HG03432 (cell line): ENCODE results near the gene SLC11A2.
"Not testable (repeated sequence)": the region's sequence is repeated elsewhere in the genome, so short reads cannot be mapped to it uniquely, and the experiment has no call there.

Source experiments
- ATAC-seq: cut with Tn5 transposase; IDR thresholded peaks from one replicate; pipeline ENCODE4 v1.9.1; 2021; ENCODE audit warnings: mild to moderate bottlenecking, moderate library complexity; ENCODE audit not compliant: unreplicated experiment

The SLC11A2 gene

DNA sequence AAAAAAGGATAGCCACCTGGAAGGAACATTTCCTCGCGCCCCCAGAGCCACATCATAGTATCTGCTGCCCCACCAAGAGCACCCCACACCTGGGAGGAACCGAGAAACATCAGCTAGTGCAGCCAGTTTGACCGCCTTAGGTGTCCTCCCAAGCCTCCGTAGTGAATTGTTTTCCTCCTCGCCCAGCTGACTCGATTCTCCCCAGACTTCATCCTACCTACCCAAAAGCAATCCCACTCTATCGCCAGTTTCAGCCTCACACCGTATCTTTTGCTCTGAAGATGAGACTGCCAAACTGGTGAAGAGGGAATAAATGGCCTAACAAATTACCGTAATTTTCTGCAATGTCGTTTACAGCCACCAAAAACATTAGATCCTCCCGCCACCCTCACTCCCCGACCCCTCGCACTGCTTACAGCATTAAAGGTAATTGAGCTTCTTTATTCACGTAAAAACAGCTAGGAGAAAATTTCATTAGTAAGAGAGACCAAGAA, 1.2 kb upstream of the SLC11A2 start:
- no peak for ATAC-seq

DNA sequence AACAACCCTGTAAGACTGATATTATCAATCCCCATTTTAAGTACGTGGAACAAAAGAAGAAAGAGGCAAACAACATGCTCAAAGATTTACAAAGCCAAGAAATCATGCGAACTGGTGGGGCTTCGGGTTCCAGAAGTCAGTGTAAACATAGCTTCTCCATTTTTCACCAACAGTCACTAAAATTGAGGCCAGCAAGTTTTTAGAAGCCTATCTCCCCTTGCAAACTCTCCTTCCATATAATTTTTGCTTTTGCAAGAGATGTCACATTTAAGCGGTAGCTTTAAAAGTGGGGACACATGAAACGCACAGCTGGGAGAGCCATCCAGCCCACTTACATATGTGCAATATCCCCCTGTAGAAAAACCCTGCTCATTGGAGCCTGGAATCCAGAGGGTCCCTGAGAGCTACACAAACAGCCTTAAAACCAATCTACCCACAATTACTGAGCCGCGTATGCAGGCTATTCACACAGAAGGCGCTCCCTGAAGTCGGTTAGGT, 797 bp downstream of the SLC11A2 start:
- ATAC-seq, result no peak

DNA sequence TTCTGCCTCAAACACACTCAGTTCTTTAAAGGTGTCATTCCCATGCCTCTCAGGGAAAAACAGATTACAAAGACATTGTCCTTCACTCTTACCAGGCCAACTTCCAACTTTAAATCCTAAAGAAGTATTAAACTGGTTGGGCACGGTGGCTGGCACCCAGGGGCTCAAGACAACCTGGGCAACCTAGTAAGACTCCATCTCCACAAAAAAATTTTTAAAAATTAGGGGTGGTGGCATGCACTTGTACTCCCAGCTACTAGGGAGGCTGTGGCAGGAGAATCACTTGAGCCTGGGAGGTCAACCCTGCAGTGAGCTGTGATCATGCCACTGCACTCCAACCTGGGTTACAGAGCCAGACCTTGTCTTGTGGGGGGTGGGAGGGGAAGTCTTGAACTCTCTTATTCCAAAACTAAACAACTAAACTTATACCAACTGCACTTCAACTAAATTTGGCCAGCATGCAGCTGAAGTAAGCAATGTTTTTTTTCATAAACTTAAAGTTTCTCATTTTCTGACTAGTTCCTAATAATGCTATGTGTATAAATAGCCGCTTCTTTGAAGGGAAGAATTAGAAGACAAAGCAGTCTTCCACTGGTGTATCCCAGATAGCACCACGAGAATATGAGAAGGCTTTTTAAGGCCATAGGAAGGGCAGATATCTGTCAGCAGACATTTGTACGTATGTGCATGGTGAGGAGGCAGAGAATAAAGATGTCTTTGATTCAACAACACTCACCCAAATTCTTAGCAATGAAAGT, 2.4 kb downstream of the SLC11A2 start:
- ATAC-seq, result no peak

DNA sequence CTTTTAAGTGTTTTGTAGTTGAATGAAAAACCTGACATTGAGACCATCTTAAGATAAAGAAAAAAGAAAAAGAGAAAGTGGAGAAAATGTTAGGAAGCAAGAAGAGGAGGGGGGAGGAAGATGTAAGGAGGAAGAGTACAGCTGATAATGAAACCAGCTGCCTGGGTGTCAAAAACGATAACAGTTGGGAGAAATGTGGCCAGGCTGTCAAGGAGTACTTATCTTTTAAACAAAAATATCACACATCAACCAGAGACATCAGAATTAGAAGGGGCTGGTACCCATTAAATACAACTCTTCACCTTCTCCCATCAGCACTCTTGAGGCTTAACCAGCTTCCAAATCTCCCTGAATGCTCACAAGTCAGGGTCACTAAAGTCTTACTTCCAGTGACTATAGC, 4.5 kb downstream of the SLC11A2 start:
- ATAC-seq, result no peak

- no peak for ATAC-seq
Measured at GRCh38 chr12:51020448-51021182, 5.6 kb downstream of the SLC11A2 start.

DNA sequence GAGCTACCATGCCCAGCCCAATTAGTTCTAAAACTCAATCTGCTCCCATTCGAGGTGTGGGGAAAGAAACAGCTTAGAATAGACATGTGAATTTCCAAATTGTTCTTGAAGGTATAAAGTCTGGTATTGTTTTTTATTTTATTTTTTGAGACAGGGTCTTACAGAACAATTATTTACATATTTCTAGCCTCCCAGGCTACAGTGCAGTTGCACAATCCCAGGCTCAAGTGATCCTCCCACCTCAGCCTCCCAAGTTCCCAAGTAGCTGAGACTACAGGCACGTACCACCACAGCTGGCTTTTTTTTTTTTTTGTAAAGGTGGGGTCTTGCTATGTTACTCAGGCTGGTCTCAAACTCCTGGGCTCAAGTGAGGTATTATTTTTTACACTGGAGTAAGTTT, 6.3 kb downstream of the SLC11A2 start:
- no peak for ATAC-seq

GRCh38 chr12:51018956-51019355, 7.2 kb downstream of the SLC11A2 start:
- no peak for ATAC-seq

GRCh38 chr12:51017452-51017851, 8.7 kb downstream of the SLC11A2 start:
- ATAC-seq, result no peak

GRCh38 chr12:51014467-51014866, 11.7 kb downstream of the SLC11A2 start:
- ATAC-seq, result not testable (repeated sequence)

DNA sequence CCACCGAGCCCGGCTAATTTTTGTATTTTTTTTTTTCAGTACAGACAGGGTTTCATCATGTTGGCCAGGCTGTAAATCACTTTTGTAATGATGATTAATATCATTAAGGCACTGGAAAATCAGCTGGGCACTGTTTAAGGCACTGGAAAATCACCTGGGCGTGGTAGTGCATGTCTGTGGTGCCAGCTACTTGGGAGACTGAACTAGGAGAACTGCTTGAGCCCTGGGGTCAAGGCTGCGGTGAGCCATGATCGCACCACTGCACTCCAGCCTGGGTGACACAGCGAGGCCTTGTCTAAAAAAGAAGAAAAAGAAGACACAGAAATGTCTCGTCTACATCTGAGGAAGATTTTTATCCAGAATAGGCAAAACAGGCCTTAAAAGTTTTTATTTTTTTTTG, 12.7 kb downstream of the SLC11A2 start:
- no peak for ATAC-seq

GRCh38 chr12:51012570-51013236, 13.5 kb downstream of the SLC11A2 start:
- ATAC-seq, result no peak

DNA sequence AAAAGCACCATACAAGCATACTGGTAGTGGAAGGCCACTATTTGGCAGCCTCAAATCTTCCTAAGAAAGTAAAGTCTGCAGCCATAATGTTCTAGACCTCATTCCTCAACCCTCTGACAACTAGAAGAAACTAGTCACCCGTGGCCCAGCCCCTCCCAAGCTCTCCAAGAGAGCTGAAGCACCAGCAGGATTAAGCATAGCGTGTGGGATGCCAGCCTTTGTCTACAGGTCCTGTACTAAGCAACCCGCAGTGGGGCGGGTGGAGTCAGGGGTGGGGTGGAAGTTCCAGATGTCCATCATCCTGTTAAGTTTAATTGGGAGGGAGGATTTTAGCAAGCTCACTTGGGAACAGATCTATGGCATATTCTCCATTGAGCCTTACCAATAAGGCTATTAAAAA, 14.2 kb downstream of the SLC11A2 start:
- ATAC-seq, result no peak

DNA sequence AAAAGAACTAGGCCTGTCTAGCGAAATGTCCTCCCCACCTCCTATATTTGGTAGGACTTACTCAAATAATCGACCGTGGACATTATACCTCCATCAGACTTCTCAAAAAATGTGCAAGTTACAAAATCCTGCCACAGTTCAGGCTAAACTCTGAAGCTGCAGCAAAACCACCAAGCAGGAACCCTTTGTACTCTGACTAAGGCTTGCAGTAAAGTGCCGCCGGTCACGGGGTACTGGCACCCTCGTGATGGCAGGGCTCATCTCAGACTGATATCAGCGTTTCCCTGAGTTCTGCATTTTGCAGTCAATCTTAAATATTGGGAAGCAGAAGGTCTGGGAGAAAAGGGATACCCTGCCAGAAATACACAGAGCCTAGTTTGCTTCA, 17.1 kb downstream of the SLC11A2 start:
- ATAC-seq, result no peak

- no peak for ATAC-seq
Measured at GRCh38 chr12:51008329-51009055, 17.7 kb downstream of the SLC11A2 start.

DNA sequence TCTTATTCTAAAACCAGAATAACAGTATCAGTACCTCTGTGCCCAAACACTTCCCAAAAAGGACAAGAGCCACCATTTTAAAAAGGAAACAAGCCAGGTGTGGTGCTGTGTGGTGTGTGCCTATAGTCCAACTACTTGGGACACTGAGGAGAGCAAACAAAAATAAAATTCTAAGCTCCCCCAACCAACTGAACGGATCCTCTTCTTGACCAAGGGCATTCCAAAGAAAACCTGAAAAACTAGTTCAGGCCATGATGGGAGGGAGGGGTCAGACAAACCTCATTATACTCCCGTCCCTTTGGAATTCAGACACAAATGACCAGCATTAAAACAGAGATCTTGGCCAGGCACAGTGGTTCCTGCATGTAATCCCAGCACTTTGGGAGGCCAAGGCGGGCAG, 20.5 kb downstream of the SLC11A2 start:
- no peak for ATAC-seq

DNA sequence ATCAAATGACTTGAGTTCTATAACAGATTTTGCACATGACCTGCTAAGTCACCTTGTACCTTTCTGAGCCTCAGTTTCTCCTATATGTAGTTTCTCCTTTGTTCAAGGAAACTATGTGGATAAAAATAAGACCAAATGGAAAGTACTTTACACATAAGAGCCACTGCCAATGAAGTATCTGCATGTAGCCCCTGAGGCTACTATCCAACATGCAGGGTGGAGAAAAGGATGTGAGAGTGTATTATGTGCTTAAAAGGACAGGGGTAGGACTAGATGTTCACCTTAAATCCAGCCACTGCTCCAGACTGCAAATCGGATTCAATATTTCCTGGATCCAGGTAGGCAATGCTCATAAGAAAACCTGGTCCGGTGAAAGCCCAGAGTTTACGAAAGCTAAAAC, 21.2 kb downstream of the SLC11A2 start:
- no peak for ATAC-seq

DNA sequence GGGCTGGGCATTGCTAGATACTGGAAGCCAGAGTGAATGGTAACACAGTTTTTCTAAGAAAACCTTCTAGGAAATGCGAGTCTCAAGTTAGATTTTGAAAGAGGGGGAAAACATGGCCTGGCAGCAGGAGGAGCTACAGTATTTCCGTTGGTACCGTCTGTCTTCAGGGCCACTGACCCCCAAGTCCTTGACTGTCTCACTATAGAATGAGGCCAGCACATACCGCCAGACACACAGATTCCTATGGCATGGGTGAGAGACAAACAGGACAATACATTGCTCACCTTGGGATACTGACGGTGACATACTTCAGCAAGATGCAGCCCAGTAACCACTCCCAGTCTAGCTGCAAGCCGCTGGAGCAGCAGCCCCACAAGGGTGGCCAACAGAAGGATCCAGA, 21.7 kb downstream of the SLC11A2 start:
- no peak for ATAC-seq

GRCh38 chr12:51001799-51002198, 24.4 kb downstream of the SLC11A2 start:
- ATAC-seq, result no peak

- ATAC-seq, result no peak
Measured at GRCh38 chr12:51000245-51000644, 25.9 kb downstream of the SLC11A2 start.

- ATAC-seq, result no peak
Measured at GRCh38 chr12:50999093-50999492, 27.1 kb downstream of the SLC11A2 start.

DNA sequence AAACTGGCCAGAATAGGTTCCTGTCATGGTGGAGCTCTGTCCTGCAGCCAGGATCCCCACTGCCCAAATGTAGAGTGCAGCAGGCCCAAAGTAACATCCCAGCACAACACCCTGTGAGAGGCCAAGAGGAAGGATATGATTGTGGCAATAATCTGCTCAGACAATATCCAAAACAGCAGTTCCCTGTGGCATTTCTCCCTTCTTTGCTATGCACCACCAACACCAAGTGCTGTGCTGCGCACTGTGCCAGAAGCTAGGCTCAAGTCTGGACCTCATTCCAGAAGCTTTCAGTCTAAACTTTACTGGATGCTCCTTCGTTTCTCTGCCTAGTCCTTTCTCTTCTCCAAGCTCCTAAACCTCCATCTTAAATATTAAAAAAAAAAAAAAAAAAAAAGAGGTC, 33.4 kb downstream of the SLC11A2 start:
- ATAC-seq, result no peak
